Measurements from ENCODE around the gene ZC3H10. TPM values are rescaled to one million over a fixed set of nuclear protein-coding genes. Genes with fewer than 3 reads are reported as not detected.

Gene ZC3H10
- polyA plus RNA-seq, 5 donors, result 5.1 to 6.8 (median 6.2) TPM

DNA sequence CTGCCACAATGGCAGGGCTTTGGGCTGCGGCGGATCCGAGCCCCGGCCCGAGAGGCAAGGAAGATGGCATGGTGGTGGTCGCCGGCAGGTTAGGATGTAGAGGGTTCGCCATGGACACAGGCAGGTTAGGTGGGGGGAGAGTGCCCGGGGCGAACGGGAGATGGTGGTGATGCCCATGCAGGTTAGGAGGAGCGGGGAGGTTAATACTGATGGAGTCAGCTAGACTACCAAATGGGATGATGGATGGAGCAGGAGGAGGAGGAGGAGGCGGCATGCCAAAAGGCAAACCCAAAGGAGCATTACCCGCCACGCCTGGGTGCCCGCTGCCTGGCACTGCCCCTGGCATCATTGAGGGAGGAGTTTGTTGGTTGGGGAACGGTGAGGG, 46.3 kb downstream of the ZC3H10 start:
- no peak for DNase-seq

DNA sequence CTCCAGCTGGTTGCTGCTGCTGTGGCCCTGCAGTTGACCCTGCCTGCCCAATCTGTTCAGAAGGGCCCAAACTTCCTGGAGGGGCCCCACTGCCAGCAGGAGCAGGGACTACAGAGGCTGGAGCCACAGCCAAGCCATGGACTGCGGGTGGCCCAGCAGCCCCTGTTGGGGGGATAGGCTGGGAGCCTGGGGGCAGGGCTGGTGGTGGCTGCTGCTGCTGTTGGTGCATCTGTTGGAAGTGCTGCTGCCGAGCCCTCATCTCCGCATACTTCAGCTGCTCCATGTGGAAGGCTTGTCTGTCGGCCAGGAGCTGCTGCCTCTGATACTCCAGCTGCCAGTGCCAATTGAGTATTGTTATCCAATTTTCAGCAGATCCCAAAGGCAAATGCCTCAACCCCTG, 47.3 kb downstream of the ZC3H10 start:
- DNase-seq, result no peak

DNA sequence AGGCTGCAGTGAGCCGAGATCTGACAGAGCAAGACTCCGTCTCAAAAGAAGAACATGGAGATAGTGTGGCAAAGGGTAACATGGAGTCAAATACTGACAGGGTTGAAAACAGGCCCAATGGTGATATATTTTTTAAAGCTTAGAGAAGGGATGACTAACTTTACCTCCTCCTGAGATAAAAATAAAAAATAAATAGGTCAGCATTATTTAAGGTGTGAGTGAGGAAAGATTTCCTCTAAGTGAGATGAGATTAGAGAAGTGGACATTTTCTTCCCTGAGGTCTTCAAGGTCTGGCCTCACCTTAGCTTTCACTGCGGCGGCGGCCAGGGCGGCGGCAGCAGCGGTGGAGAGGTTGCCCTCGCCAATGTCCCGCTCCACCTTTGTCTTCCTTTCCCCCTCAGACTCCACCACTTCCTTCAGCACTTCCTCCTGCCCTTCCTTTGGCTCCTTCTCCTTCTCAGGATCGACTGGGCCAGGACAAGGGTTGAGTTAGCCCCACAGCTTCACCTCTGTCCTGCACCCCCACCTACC, 51.2 kb downstream of the ZC3H10 start:
- no peak for DNase-seq

DNA sequence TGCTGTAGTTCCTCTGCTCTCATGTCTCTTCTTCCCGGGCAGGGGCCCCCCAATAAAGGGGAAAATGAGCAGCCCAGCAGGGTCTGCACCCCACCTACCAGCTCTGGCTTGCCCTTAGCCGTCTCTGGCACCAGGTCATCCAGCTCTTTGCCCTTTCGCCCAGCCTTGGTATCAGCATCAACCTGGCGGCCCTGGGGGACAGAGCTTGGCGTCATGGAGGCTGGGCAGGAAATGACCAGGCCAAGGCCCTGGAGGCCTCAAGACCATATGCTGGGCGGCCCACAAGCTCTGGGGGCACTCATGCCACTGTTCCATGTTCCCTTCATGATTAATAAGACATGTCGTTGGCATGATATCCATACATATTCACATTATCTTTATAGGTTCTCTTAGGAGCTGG, 54.8 kb downstream of the ZC3H10 start:
- no peak for DNase-seq

Other genes with a start within 250 kb of the ZC3H10 start
- 10 to 100 TPM; 30.1 to 39.5 (median 32.3) TPM for gene PYM1, start 190.4 kb upstream of the ZC3H10 start, polyA plus RNA-seq (ENCODE audit: insufficient read depth in 1 of 5, insufficient read length in 5 of 5, low replicate concordance in 1 of 5)
- 10 to 100 TPM; 27.7 to 44.8 (median 39.6) TPM for gene DGKA, start 187.1 kb upstream of the ZC3H10 start, polyA plus RNA-seq (ENCODE audit: insufficient read depth in 1 of 5, insufficient read length in 5 of 5, low replicate concordance in 1 of 5)
- gene PMEL, start 152.2 kb upstream of the ZC3H10 start, polyA plus RNA-seq (ENCODE audit: insufficient read depth in 1 of 5, insufficient read length in 5 of 5, low replicate concordance in 1 of 5), result 1 to 10 TPM; 2.0 to 2.7 (median 2.4) TPM
- gene CDK2, start 151.4 kb upstream of the ZC3H10 start, polyA plus RNA-seq (ENCODE audit: insufficient read depth in 1 of 5, insufficient read length in 5 of 5, low replicate concordance in 1 of 5), result 10 to 100 TPM; 73.1 to 86.5 (median 78.1) TPM
- gene RAB5B, start 144.2 kb upstream of the ZC3H10 start, polyA plus RNA-seq (ENCODE audit: insufficient read depth in 1 of 5, insufficient read length in 5 of 5, low replicate concordance in 1 of 5), result 100 to 1,000 TPM; 131 to 157 (median 146) TPM
- gene SUOX, start 121.0 kb upstream of the ZC3H10 start, polyA plus RNA-seq (ENCODE audit: insufficient read depth in 1 of 5, insufficient read length in 5 of 5, low replicate concordance in 1 of 5), result 10 to 100 TPM; 36.7 to 43.4 (median 42.8) TPM
- 10 to 100 TPM; 19.7 to 26.1 (median 23.1) TPM for gene IKZF4, start 97.2 kb upstream of the ZC3H10 start, polyA plus RNA-seq (ENCODE audit: insufficient read depth in 1 of 5, insufficient read length in 5 of 5, low replicate concordance in 1 of 5)
- 100 to 1,000 TPM; 102 to 691 (median 130) TPM for gene RPS26, start 76.3 kb upstream of the ZC3H10 start, polyA plus RNA-seq (ENCODE audit: insufficient read depth in 1 of 5, insufficient read length in 5 of 5, low replicate concordance in 1 of 5)
- 10 to 100 TPM; 71.3 to 97.1 (median 80.0) TPM for gene ERBB3, start 38.1 kb upstream of the ZC3H10 start, polyA plus RNA-seq (ENCODE audit: insufficient read depth in 1 of 5, insufficient read length in 5 of 5, low replicate concordance in 1 of 5)
- gene PA2G4, start 13.7 kb upstream of the ZC3H10 start, polyA plus RNA-seq (ENCODE audit: insufficient read depth in 1 of 5, insufficient read length in 5 of 5, low replicate concordance in 1 of 5), result 100 to 1,000 TPM; 118 to 168 (median 134) TPM
- 1,000 to 10,000 TPM; 6,129 to 8,482 (median 6,371) TPM for gene RPL41, start 1.6 kb upstream of the ZC3H10 start, polyA plus RNA-seq (ENCODE audit: insufficient read depth in 1 of 5, insufficient read length in 5 of 5, low replicate concordance in 1 of 5)
- gene ESYT1, start 10.0 kb downstream of the ZC3H10 start, polyA plus RNA-seq (ENCODE audit: insufficient read depth in 1 of 5, insufficient read length in 5 of 5, low replicate concordance in 1 of 5), result 10 to 100 TPM; 74.3 to 90.6 (median 81.1) TPM
- 100 to 1,000 TPM; 162 to 215 (median 172) TPM for gene MYL6B, start 34.3 kb downstream of the ZC3H10 start, polyA plus RNA-seq (ENCODE audit: insufficient read depth in 1 of 5, insufficient read length in 5 of 5, low replicate concordance in 1 of 5)
- gene MYL6, start 40.1 kb downstream of the ZC3H10 start, polyA plus RNA-seq (ENCODE audit: insufficient read depth in 1 of 5, insufficient read length in 5 of 5, low replicate concordance in 1 of 5), result 1,000 to 10,000 TPM; 1,819 to 2,542 (median 2,207) TPM
- 100 to 1,000 TPM in 4 of 5 donors, 10 to 100 TPM in 1; 90.6 to 124 (median 119) TPM for gene SMARCC2, start 71.2 kb downstream of the ZC3H10 start, polyA plus RNA-seq (ENCODE audit: insufficient read depth in 1 of 5, insufficient read length in 5 of 5, low replicate concordance in 1 of 5)
- 10 to 100 TPM; 37.6 to 44.8 (median 38.4) TPM for gene RNF41, start 103.7 kb downstream of the ZC3H10 start, polyA plus RNA-seq (ENCODE audit: insufficient read depth in 1 of 5, insufficient read length in 5 of 5, low replicate concordance in 1 of 5)
- 10 to 100 TPM; 24.6 to 31.3 (median 25.6) TPM for gene NABP2, start 106.1 kb downstream of the ZC3H10 start, polyA plus RNA-seq (ENCODE audit: insufficient read depth in 1 of 5, insufficient read length in 5 of 5, low replicate concordance in 1 of 5)
- gene SLC39A5, start 111.8 kb downstream of the ZC3H10 start, polyA plus RNA-seq (ENCODE audit: insufficient read depth in 1 of 5, insufficient read length in 5 of 5, low replicate concordance in 1 of 5), result 1 to 10 TPM; 2.6 to 5.6 (median 4.8) TPM
- 10 to 100 TPM; 21.9 to 32.1 (median 30.9) TPM for gene ANKRD52, start 140.1 kb downstream of the ZC3H10 start, polyA plus RNA-seq (ENCODE audit: insufficient read depth in 1 of 5, insufficient read length in 5 of 5, low replicate concordance in 1 of 5)
- 10 to 100 TPM; 15.3 to 17.9 (median 15.8) TPM for gene COQ10A, start 148.7 kb downstream of the ZC3H10 start, polyA plus RNA-seq (ENCODE audit: insufficient read depth in 1 of 5, insufficient read length in 5 of 5, low replicate concordance in 1 of 5)
- gene CS, start 182.1 kb downstream of the ZC3H10 start, polyA plus RNA-seq (ENCODE audit: insufficient read depth in 1 of 5, insufficient read length in 5 of 5, low replicate concordance in 1 of 5), result 100 to 1,000 TPM; 148 to 181 (median 158) TPM
- gene CNPY2, start 197.7 kb downstream of the ZC3H10 start, polyA plus RNA-seq (ENCODE audit: insufficient read depth in 1 of 5, insufficient read length in 5 of 5, low replicate concordance in 1 of 5), result 100 to 1,000 TPM; 128 to 155 (median 136) TPM
- 10 to 100 TPM; 64.8 to 96.1 (median 78.4) TPM for gene PAN2, start 215.7 kb downstream of the ZC3H10 start, polyA plus RNA-seq (ENCODE audit: insufficient read depth in 1 of 5, insufficient read length in 5 of 5, low replicate concordance in 1 of 5)
- 1 to 10 TPM in 1 of 5 donors, under 1 TPM in 4; 0.64 to 1.1 (median 0.81) TPM for gene IL23A, start 220.6 kb downstream of the ZC3H10 start, polyA plus RNA-seq (ENCODE audit: insufficient read depth in 1 of 5, insufficient read length in 5 of 5, low replicate concordance in 1 of 5)
- gene STAT2, start 241.8 kb downstream of the ZC3H10 start, polyA plus RNA-seq (ENCODE audit: insufficient read depth in 1 of 5, insufficient read length in 5 of 5, low replicate concordance in 1 of 5), result 100 to 1,000 TPM; 120 to 174 (median 144) TPM
- under 1 TPM in 2 of 5 donors, not detected in 3; 0.10 to 0.15 TPM for gene APOF, start 244.6 kb downstream of the ZC3H10 start, polyA plus RNA-seq (ENCODE audit: insufficient read depth in 1 of 5, insufficient read length in 5 of 5, low replicate concordance in 1 of 5)

All from right lung (tissue), 5 donors.